Esophagus muscularis mucosa (tissue), 4 donors: ENCODE results near the gene SLIRP. TPM values are rescaled to one million over a fixed set of nuclear protein-coding genes. Genes with fewer than 3 reads are reported as not detected.
"Not testable (repeated sequence)": the region's sequence is repeated elsewhere in the genome, so short reads cannot be mapped to it uniquely, and the experiment has no call there.

Experiments
- DNase-seq: peaks from one replicate; pipeline ENCODE4 v3.0.0-alpha.2; 2017; ENCODE audit errors: extremely low spot score
- H3K27ac ChIP-seq, 4 donors: fragments of 200-600 bp; sonication (generic); replicated peaks in 1 of 4; 1 replicate in 3 of 4; 2 replicates in 1 of 4; pipeline ENCODE4 v1.5.1; 2016 to 2019; ENCODE audit warnings: mild to moderate bottlenecking in 1 of 4
- H3K27me3 ChIP-seq, 4 donors: fragments of 200-600 bp; sonication (generic); one replicate each; pipeline versions ENCODE4 v1.5.1 to v1.6.0; 2016 to 2019
- H3K36me3 ChIP-seq, 4 donors: fragments of 200-600 bp; sonication (generic); one replicate each; pipeline ENCODE4 v1.5.1; 2016 to 2019
- H3K4me1 ChIP-seq, 4 donors: fragments of 200-600 bp; sonication (generic); one replicate each; pipeline ENCODE4 v1.5.1; 2016 to 2019
- H3K4me3 ChIP-seq, 4 donors: fragments of 200-600 bp; sonication (generic); 1 replicate in 2 of 4; 2 replicates in 2 of 4; pipeline ENCODE4 v1.5.1; 2016 to 2019; ENCODE audit warnings: mild to moderate bottlenecking in 4 of 4, moderate library complexity in 1 of 4
- H3K9me3 ChIP-seq, 4 donors: fragments of 200-600 bp; sonication (generic); 1 replicate in 3 of 4; 2 replicates in 1 of 4; pipeline ENCODE4 v1.5.1; 2016 to 2019
- CTCF ChIP-seq, 3 experiments: fragments of 200-600 bp in 2 of 3; fragments of 450-650 bp in 1 of 3; sonication (generic) in 2 of 3; IDR thresholded peaks; one replicate each; pipeline ENCODE4 v1.5.1; 2017 to 2019; ENCODE audit warnings: antibody characterized with exemption in 3 of 3, mild to moderate bottlenecking in 2 of 3, moderate library complexity in 1 of 3
- EP300 ChIP-seq: sonication (generic); formaldehyde crosslinking; IDR thresholded peaks from one replicate; pipeline ENCODE4 v1.6.1; 2017; ENCODE audit warnings: antibody characterized with exemption
- POLR2A ChIP-seq: fragments of 450-650 bp; IDR thresholded peaks from one replicate; pipeline ENCODE4 v1.6.1; 2017; ENCODE audit warnings: antibody characterized with exemption, moderate library complexity, mild to moderate bottlenecking, low read depth
- POLR2AphosphoS5 ChIP-seq, 2 donors: sonication (generic); formaldehyde crosslinking; IDR thresholded peaks; one replicate each; pipeline ENCODE4 v1.6.1; 2017; ENCODE audit warnings: antibody characterized with exemption in 2 of 2
- WGBS: methylation state at CpG from one replicate; pipeline ENCODE4 v1.1.5; 2018; 5-methylcytosine and 5-hydroxymethylcytosine counted together
- intact Hi-C: fragments of 100-400 bp; cut with DNase I; formaldehyde crosslinking; loops from one replicate; pipeline ENCODE4 v1.15.1; 2023
- total RNA-seq, 4 donors: library from RNA; depleted of rRNA; stranded (reverse); fragments of >200 nt; gene quantifications; one replicate each; pipeline versions ENCODE4 v1.1.0 to v1.2.1, GENCODE V29; 2016

The SLIRP gene
- total RNA-seq, 4 donors from 2014 or later: 101 to 247 (median 166) TPM

DNA sequence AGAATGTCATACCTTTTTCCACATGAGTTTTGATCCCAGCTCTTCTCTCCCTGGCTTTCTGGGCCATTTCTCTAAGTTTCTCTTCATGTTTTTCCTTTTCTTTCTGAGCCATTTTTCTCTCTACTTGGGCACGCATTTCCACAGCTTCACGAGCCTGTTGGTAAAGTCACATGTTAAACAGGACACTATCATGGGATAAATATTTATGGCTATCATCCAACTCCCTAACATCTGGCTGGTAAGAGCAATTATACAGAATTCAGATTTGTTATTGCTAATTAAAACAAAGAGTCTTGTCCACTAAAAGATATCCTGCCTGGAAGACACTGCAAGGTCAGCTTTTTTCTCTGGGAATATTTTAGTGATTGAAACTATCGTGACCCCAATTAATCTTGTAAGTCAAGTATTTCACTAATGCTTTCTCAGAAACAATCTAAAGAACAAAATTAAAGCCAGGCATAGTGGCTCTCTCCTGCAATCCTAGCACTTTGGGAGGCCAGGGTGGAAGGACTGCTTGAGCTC, 23.1 kb downstream of the SLIRP start:
- Histone ChIP-seq H3K4me1 (no peaks in the 10 kb centered on the region), H3K27me3 (no peaks in the 10 kb centered on the region), H3K36me3 (peaks cover 81 to 100% (median 98%) of the 10 kb centered on the region in 4 donors), H3K27ac (no peak overlapping the region), H3K9me3 (no peaks in the 10 kb centered on the region), H3K4me3 (no peak overlapping the region)
- intact Hi-C loops: no loop called here
- 78% methylated on average over 3 of the region's 3 CpGs for WGBS
- TF ChIP-seq POLR2A: no peak
- no peak for TF ChIP-seq EP300
- TF ChIP-seq CTCF (IDR thresholded peaks at IDR 0.05): no peak
- TF ChIP-seq POLR2AphosphoS5 (IDR thresholded peaks at IDR 0.05): no peak
- no peak for DNase-seq

DNA sequence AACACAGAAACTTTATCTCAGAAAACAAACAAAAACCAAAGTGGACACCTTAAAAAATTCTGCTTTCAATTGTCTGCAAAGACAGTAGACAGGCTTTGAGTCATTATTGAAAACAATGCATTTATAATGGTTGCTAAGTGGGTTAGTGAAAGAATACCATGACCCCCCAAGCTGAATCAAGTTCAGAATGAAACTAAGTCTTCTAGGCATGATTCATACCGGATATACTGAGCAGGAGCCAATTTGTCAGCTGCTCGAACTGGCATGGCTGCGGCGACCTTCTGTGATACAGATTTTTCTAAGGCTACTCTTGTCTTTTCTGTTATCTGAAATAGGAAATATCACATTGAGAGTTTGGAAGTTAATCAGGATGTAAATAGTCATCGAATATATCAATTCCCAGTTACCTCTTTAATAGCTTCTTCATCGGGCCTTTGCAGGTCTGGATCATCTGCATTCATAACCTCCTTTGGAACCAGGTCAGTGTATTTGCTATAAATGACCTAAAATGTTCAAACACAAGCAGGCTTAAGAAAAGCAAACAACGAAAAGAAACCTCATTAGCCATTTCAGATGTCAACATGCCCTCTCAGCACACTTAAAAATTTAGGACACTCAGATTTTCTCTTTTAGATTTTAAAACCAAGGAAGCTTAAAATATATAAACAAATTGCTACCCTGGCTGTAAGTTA, 30.8 kb downstream of the SLIRP start:
- Histone ChIP-seq H3K27ac (no peak overlapping the region), H3K4me1 (peaks cover 4 to 10% (median 5%) of the 10 kb centered on the region in 4 donors), H3K27me3 (no peaks in the 10 kb centered on the region), H3K4me3 (no peak overlapping the region), H3K36me3 (peaks cover 51 to 91% (median 64%) of the 10 kb centered on the region in 4 donors), H3K9me3 (no peaks in the 10 kb centered on the region)
- 73% methylated on average over 7 of the region's 7 CpGs for WGBS
- DNase-seq: no peak
- no peak for TF ChIP-seq POLR2A
- no peak for TF ChIP-seq EP300
- TF ChIP-seq POLR2AphosphoS5 (IDR thresholded peaks at IDR 0.05): no peak
- no peak for TF ChIP-seq CTCF (IDR thresholded peaks at IDR 0.05)
- intact Hi-C loops: no loop called here

DNA sequence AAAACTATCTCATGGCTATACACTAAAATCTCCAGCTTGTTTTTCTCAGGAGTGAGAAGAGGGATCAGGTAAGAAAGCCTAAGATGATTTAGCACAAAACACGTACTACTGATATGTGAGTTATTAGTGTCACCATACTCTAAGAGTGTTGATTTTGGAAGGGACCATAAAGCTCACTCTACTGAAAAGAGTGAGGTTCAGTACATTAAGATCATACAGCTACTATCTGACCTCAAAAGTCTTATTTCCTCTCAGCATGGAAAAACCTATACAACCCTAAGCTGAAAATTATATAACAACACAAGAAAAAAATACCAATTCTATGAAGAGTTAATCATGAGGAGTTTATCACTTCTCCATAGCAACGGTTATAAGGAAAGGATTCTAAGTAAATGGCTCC, 33.5 kb downstream of the SLIRP start:
- no peak for DNase-seq
- Histone ChIP-seq H3K9me3 (no peaks in the 10 kb centered on the region), H3K4me3 (no peak overlapping the region), H3K36me3 (peaks cover 37 to 90% (median 59%) of the 10 kb centered on the region in 4 donors), H3K4me1 (peaks cover 4 to 10% (median 5%) of the 10 kb centered on the region in 4 donors), H3K27ac (no peak overlapping the region), H3K27me3 (no peaks in the 10 kb centered on the region)
- no peak for TF ChIP-seq POLR2A
- no peak for TF ChIP-seq CTCF (IDR thresholded peaks at IDR 0.05)
- no peak for TF ChIP-seq EP300
- TF ChIP-seq POLR2AphosphoS5 (IDR thresholded peaks at IDR 0.05): no peak
- 89% methylated on average over 2 of the region's 2 CpGs for WGBS
- intact Hi-C loops: no loop called here

DNA sequence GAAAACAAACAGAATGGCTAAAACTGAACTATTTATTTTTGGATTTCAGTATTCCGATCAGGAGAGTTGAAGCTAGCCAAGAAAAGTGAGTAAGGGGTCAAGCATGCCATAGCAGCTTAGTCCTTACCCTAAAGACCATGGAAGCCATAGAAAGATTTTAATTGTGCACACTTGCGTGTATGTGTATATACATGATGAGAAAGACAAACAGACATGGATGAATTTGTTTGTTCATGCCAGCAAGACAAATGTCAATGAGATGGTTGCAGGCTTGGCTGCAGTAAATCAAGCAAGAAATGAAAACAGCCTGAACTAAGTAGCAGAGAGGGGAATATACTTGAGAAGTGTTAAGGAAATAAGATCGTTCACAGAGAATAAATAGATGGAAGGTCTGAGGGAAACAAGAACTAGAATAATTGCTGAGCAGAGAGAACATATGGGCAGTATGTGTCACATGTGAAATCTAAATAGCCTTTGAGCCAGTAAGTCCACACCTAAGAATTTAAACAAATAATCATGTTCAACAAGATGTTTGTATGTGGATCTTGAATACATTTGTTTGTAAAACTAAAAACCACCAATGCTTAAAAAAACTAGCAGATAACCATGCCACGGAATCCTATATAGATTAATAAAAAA, 38.3 kb downstream of the SLIRP start:
- DNase-seq: no peak
- H3K36me3 ChIP-seq: peaks cover 49 to 94% (median 72%) of the 10 kb centered on the region in 4 donors
- H3K27ac ChIP-seq: no peak overlapping the region
- intact Hi-C loops: no loop called here
- no peaks in the 10 kb centered on the region for H3K9me3 ChIP-seq
- no peaks in the 10 kb centered on the region for H3K4me1 ChIP-seq
- WGBS: 55% methylated on average over 4 of the region's 4 CpGs
- no peaks in the 10 kb centered on the region for H3K27me3 ChIP-seq
- TF ChIP-seq POLR2A (no peak), EP300 (no peak), CTCF (IDR thresholded peaks at IDR 0.05) (no peak), POLR2AphosphoS5 (IDR thresholded peaks at IDR 0.05) (no peak)
- no peak overlapping the region for H3K4me3 ChIP-seq

GRCh38 chr14:77747425-77747824, 39.5 kb downstream of the SLIRP start:
- H3K27me3 ChIP-seq, H3K4me1 ChIP-seq, H3K27ac ChIP-seq, H3K4me3 ChIP-seq, DNase-seq, intact Hi-C loops, H3K9me3 ChIP-seq: not testable (repeated sequence)
- 98% methylated on average over 5 of the region's 33 CpGs for WGBS
- peaks cover 50 to 93% (median 75%) of the 10 kb centered on the region in 4 donors for H3K36me3 ChIP-seq
